Heart left ventricle (tissue), 16 donors: Measurements from ENCODE around the gene CBFA2T2. TPM values are rescaled to one million over a fixed set of nuclear protein-coding genes. Genes with fewer than 3 reads are reported as not detected.

Experiments
- ATAC-seq, 4 donors: fragments of 200-7000 bp; cut with Tn5 transposase; one replicate each; pipeline ENCODE4 v1.9.1; 2020 to 2022; ENCODE audit warnings: moderate library complexity in 4 of 4, mild to moderate bottlenecking in 3 of 4, moderate number of reproducible peaks in 1 of 4
- DNase-seq, 5 donors: peaks; one replicate each; pipeline ENCODE4 v3.0.0-alpha.2; 2020
- H3K27ac ChIP-seq, 12 donors: fragments of 200-600 bp; sonication (generic) in 4 of 12; one replicate each; pipeline versions ENCODE4 v1.5.0 to v1.8.0; 2016 to 2022; ENCODE audit warnings: mild to moderate bottlenecking in 2 of 12
- H3K27me3 ChIP-seq, 9 donors: fragments of 200-600 bp; sonication (generic) in 2 of 9; one replicate each; pipeline versions ENCODE4 v1.5.1 to v1.8.0; 2016 to 2022; ENCODE audit warnings: mild to moderate bottlenecking in 3 of 9
- H3K36me3 ChIP-seq, 9 donors: fragments of 200-600 bp; sonication (generic) in 2 of 9; one replicate each; pipeline versions ENCODE4 v1.5.0 to v1.8.0; 2018 to 2022; ENCODE audit warnings: mild to moderate bottlenecking in 2 of 9
- H3K4me1 ChIP-seq, 12 donors: fragments of 200-600 bp; sonication (generic) in 4 of 12; one replicate each; pipeline versions ENCODE4 v1.5.0 to v1.8.0; 2016 to 2022; ENCODE audit warnings: mild to moderate bottlenecking in 3 of 12
- H3K4me3 ChIP-seq, 12 donors: fragments of 200-600 bp; sonication (generic) in 4 of 12; one replicate each; pipeline versions ENCODE4 v1.5.0 to v1.8.0; 2017 to 2022; ENCODE audit warnings: mild to moderate bottlenecking in 9 of 12, moderate library complexity in 4 of 12
- H3K9me3 ChIP-seq, 12 donors: fragments of 200-600 bp; sonication (generic) in 4 of 12; one replicate each; pipeline versions ENCODE4 v1.5.0 to v1.8.0; 2016 to 2022; ENCODE audit warnings: mild to moderate bottlenecking in 1 of 12
- CTCF ChIP-seq, 12 donors: fragments of 200-600 bp; sonication (generic) in 4 of 12; IDR thresholded peaks; one replicate each; pipeline versions ENCODE4 v1.5.0 to v1.8.0; 2018 to 2022; ENCODE audit warnings: antibody characterized with exemption in 12 of 12, mild to moderate bottlenecking in 5 of 12
- POLR2A ChIP-seq, 2 donors: fragments of 450-650 bp; IDR thresholded peaks; one replicate each; pipeline ENCODE4 v1.6.1; 2017; ENCODE audit warnings: antibody characterized with exemption in 2 of 2, mild to moderate bottlenecking in 2 of 2, moderate library complexity in 2 of 2
- WGBS, 4 donors: extraction: QIAGEN DNeasy Blood & Tissue Kit in 2 of 4; methylation state at CpG; one replicate each; pipeline versions ENCODE4 v1.1.5 to v1.1.7; 2013 to 2018; 5-methylcytosine and 5-hydroxymethylcytosine counted together
- intact Hi-C, 10 donors: fragments of 100-400 bp; cut with DNase I; formaldehyde crosslinking; loops; one replicate each; pipeline versions ENCODE4 v1.11.1 to v1.14.2; 2022
- polyA plus RNA-seq, 2 donors: library from polyadenylated mRNA; stranded (reverse); fragments of 200-250 nt; gene quantifications; one replicate each; pipeline ENCODE4 v1.2.3, GENCODE V29; 2013
- total RNA-seq, 9 donors: library from RNA; depleted of rRNA in 2 of 9; stranded (reverse); fragments of >200 nt in 2 of 9; fragmentation: NEBNext Ultra II Directional in 3 of 9; extraction: Animal tissue kit (Norgen Biotek cat#: 25700) in 3 of 9; gene quantifications; one replicate each; pipeline versions ENCODE4 v1.1.0 to v1.2.4, GENCODE V29; 2016 to 2023
- donor health status: ischemic (EF 13 %, LVEDD 7.1; RV severe dilation, severe dysfunction).
- donor health status: healthy with polysubstance abuse.
- donor health status: DM: no; HTN: yes; CAD: no.
- donor health status: DM: no; HTN: no; CAD: no.
- donor health status: ischemic (EF 25% LVEDD 6.9; RV normal size, moderate dysfunction).
- donor health status: ischemic (EF 25% LVEDD 5.7; RV mildly dilated, moderate dysfunction).
- donor health status: healthy.
- donor health status: DM: yes; HTN: yes; CAD: no.
- donor health status: ischemic (EF 35%, LVEDD 5.7; RV mildly dilated, moderate dysfunction).
- donor health status: nonischemic (EF 11% LVEDD 7.7; RV severe dilation, severe dysfunction).
- donor health status: DM: yes; HTN: yes; CAD: no.
- donor health status: PGD.
- donor health status: ischemic (EF 29% LVEDD 5.4; RV normal size, mild dysfunction).
- donor health status: nonischemic (EF 23%, LVEDD 6.1; RV moderate dilation, normal function).

Gene CBFA2T2
- total and polyA plus RNA-seq, 11 donors, result 4.6 to 15.0 (median 9.9) TPM

GRCh38 chr20:33444797-33445560 lies 44.9 kb upstream of the CBFA2T2 start:
- peak in 10 of 12 donors; percentile 23 to 59 (median 32) for TF ChIP-seq CTCF (IDR thresholded peaks at IDR 0.05)
- TF ChIP-seq POLR2A (IDR thresholded peaks at IDR 0.05), result no peak
- intact Hi-C loops, result loop anchor here in 2 of 10 donors (5.0 kb wide), 1 partner anchor 43 kb away; the partner anchor contains the start of gene CDK5RAP1 (in 2 of the 2)
- DNase-seq, result peak in 2 of 5 donors; percentile 47 to 49

DNA sequence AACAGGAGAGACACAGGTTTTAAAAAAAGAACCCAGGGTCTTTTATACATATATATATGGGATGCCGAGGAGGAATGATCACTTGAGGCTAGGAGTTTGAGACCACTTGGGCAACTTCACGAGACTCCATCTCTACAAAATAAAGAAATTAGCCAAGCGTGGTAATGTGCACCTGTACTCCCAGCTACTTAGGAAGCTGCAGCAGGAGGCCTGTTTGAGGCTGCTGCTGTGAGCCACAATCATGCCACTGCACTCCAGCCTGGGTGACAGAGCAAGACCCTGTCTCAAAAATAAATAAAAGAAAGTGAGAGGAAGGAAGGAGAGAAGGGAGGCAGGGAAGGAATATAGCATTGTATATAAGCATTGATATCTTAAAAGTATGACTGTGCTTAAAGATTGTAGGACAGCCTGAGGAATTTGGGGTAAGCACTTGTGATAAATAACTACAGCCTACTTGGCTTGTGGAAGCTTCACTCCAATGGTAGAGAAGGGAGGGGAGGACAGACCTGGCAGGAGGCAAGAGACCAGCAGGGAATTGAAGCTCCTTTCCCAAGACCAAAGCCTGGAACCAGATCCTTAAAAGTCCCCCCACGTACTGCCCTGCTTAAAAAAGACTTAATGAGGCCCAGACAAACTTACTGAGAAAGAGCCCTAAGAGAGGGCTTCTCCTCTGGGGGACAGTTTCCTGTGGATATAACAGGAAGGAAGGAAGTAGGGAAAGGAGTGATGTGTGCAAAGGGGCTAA lies 43.8 kb upstream of the CBFA2T2 start:
- no peaks in the 10 kb centered on the region for H3K36me3 ChIP-seq
- no peak overlapping the region for H3K4me3 ChIP-seq
- peaks cover 0 to 28% (median 6%) of the 10 kb centered on the region in 12 donors for H3K4me1 ChIP-seq
- intact Hi-C loops, result no loop called here
- WGBS, 4 donors, result 83 to 90% (median 87%) methylated on average over 4 of the region's 4 CpGs
- peaks cover 0 to 7% (median 0%) of the 10 kb centered on the region in 12 donors for H3K9me3 ChIP-seq
- no peaks in the 10 kb centered on the region for H3K27me3 ChIP-seq
- TF ChIP-seq POLR2A (IDR thresholded peaks at IDR 0.05), result no peak
- no peak for TF ChIP-seq CTCF (IDR thresholded peaks at IDR 0.05)
- no peak for ATAC-seq
- no peak overlapping the region for H3K27ac ChIP-seq
- no peak for DNase-seq

More at GRCh38 chr20:33444797-33445560, 44.9 kb upstream of the CBFA2T2 start:
- H3K4me1 ChIP-seq, result peaks cover 0 to 34% (median 8%) of the 10 kb centered on the region in 12 donors
- peaks cover 0 to 7% (median 0%) of the 10 kb centered on the region in 12 donors for H3K9me3 ChIP-seq
- H3K36me3 ChIP-seq, result no peaks in the 10 kb centered on the region
- H3K4me3 ChIP-seq, result peak overlapping the region in 7 of 12 donors; percentile 56 to 93 (median 71)
- no peaks in the 10 kb centered on the region for H3K27me3 ChIP-seq
- H3K27ac ChIP-seq, result peak overlapping the region in 8 of 12 donors; percentile 51 to 92 (median 88)
- ATAC-seq, result peak in 3 of 4 donors; percentile 4 to 44 (median 28)
- 45 to 51% (median 47%) methylated on average over 4 of the region's 4 CpGs for WGBS, 4 donors

DNA sequence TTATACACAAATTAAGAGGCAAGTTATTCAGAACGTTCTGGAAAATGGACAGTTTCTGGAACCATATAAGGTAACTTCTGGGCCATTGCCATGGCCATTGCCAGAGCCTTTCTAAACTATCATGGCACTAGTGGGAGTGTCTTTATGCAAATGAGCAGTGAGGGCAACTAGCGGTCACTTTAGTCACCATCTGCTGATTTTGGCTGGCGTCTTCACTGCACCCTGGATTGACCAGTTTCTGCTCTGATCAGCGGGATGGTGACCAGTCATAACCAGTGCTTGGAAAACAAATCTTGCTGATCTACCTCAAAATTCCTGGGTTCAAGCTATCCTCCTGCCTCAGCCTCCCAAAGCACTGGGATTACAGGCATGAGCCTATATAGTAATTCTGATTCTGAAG lies 39.0 kb upstream of the CBFA2T2 start:
- Histone ChIP-seq H3K9me3 (peaks cover 0 to 7% (median 0%) of the 10 kb centered on the region in 12 donors), H3K27ac (no peak overlapping the region), H3K4me1 (no peaks in the 10 kb centered on the region), H3K27me3 (no peaks in the 10 kb centered on the region), H3K4me3 (no peak overlapping the region), H3K36me3 (no peaks in the 10 kb centered on the region)
- intact Hi-C loops, result no loop called here
- ATAC-seq, result no peak
- 62 to 77% (median 69%) methylated on average over 4 of the region's 4 CpGs for WGBS, 4 donors
- TF ChIP-seq CTCF (IDR thresholded peaks at IDR 0.05), result no peak
- no peak for TF ChIP-seq POLR2A (IDR thresholded peaks at IDR 0.05)
- DNase-seq, result no peak
